ENCODE data around the gene ACP1.

GRCh38 chr2:319059-319600, 54.4 kb downstream of the ACP1 start:
- TF ChIP-seq POLR2AphosphoS5 (IDR thresholded peaks at IDR 0.05) (no peak), CTCF (IDR thresholded peaks at IDR 0.05) (no peak), EP300 (IDR thresholded peaks at IDR 0.05) (no peak)
